Left renal cortex interstitium (tissue), 4 donors: ENCODE measurements around the gene RNF208. TPM values are rescaled to one million over a fixed set of nuclear protein-coding genes. Genes with fewer than 3 reads are reported as not detected.

Source experiments
- DNase-seq, 4 donors: peaks; one replicate each; pipeline ENCODE4 v3.0.0-alpha.2; 2013; ENCODE audit warnings: low read depth in 4 of 4, low spot score in 2 of 4, missing footprints in 1 of 4
- polyA plus RNA-seq, 4 donors: library from polyadenylated mRNA; unstranded; fragments of 120-200 nt; gene quantifications; one replicate each; pipeline ENCODE4 v1.2.1, GENCODE V29; 2013; ENCODE audit not compliant: insufficient read length in 4 of 4

Gene RNF208
- polyA plus RNA-seq, 4 donors, result 5.4 to 15.1 (median 13.1) TPM

- no peak for DNase-seq
Observed at GRCh38 chr9:137228506-137228967, 6.5 kb upstream of the RNF208 start.

- no peak for DNase-seq
Observed at GRCh38 chr9:137227853-137228505, 5.9 kb upstream of the RNF208 start.

- peak in 2 of 4 donors; percentile 53 to 65 for DNase-seq
Observed at GRCh38 chr9:137227054-137227852, 5.2 kb upstream of the RNF208 start, which contains the start of gene RNF224. Gene RNF224, plus strand, starts transcription at chr9:137227502. Its CDS starts 834 bp downstream, at chr9:137228336.

GRCh38 chr9:137226338-137227053 lies 4.5 kb upstream of the RNF208 start:
- no peak for DNase-seq

GRCh38 chr9:137225699-137226331 lies 3.8 kb upstream of the RNF208 start:
- no peak for DNase-seq

GRCh38 chr9:137224830-137225694 lies 3.0 kb upstream of the RNF208 start, which contains the start of gene CYSRT1:
Gene CYSRT1, plus strand, starts transcription at chr9:137225174. Its CDS starts 448 bp downstream, at chr9:137225622.
- no peak for DNase-seq

- peak; percentile 87 to 94 (median 90) for DNase-seq
Observed at GRCh38 chr9:137223078-137223970, 1.3 kb upstream of the RNF208 start.

GRCh38 chr9:137221506-137222111 lies 431 bp downstream of the RNF208 start:
- DNase-seq, result no peak

- no peak for DNase-seq
Observed at GRCh38 chr9:137221095-137221505, 940 bp downstream of the RNF208 start.

- DNase-seq, result no peak
Observed at GRCh38 chr9:137220317-137221094, 1.5 kb downstream of the RNF208 start.

- no peak for DNase-seq
Observed at GRCh38 chr9:137219757-137220316, 2.2 kb downstream of the RNF208 start.

GRCh38 chr9:137218754-137219271 lies 3.2 kb downstream of the RNF208 start:
- DNase-seq, result no peak

- DNase-seq, result no peak
Observed at GRCh38 chr9:137218212-137218753, 3.8 kb downstream of the RNF208 start.

- no peak for DNase-seq
Observed at GRCh38 chr9:137217276-137218211, 4.5 kb downstream of the RNF208 start.

GRCh38 chr9:137216188-137216965 lies 5.7 kb downstream of the RNF208 start:
- no peak for DNase-seq
